Colonic mucosa (tissue), 4 donors: ENCODE measurements around the gene RNU1-2. TPM values are rescaled to one million over a fixed set of nuclear protein-coding genes. Genes with fewer than 3 reads are reported as not detected.
"Not testable (repeated sequence)": the region's sequence is repeated elsewhere in the genome, so short reads cannot be mapped to it uniquely, and the experiment has no call there.

Experiments used
- DNase-seq: peaks from one replicate; pipeline ENCODE4 v3.0.0-alpha.2; 2020
- H3K27ac ChIP-seq: fragments of 200-600 bp; one replicate; pipeline ENCODE4 v1.8.0; 2021
- H3K27me3 ChIP-seq: fragments of 200-600 bp; one replicate; pipeline ENCODE4 v1.8.0; 2021
- H3K36me3 ChIP-seq: fragments of 200-600 bp; one replicate; pipeline ENCODE4 v1.8.0; 2021
- H3K4me1 ChIP-seq: fragments of 200-600 bp; one replicate; pipeline ENCODE4 v1.8.0; 2021; ENCODE audit warnings: mild to moderate bottlenecking
- H3K4me3 ChIP-seq: fragments of 200-600 bp; one replicate; pipeline ENCODE4 v1.8.0; 2021
- H3K9ac ChIP-seq, 2 donors: one replicate each; pipeline ENCODE4 v1.7.0; 2013; ENCODE audit warnings: control low read depth in 2 of 2, low read depth in 2 of 2, low read length in 2 of 2
- H3K9me3 ChIP-seq: fragments of 200-600 bp; one replicate; pipeline ENCODE4 v1.8.0; 2021
- intact Hi-C: fragments of 100-400 bp; cut with DNase I; formaldehyde crosslinking; loops from one replicate; pipeline ENCODE4 v1.14.1; 2022
- total RNA-seq, 2 donors: library from RNA; stranded (reverse); fragmentation: NEBNext Ultra II Directional in 1 of 2; extraction: Animal tissue kit (Norgen Biotek cat#: 25700) in 1 of 2; gene quantifications; one replicate each; pipeline ENCODE4 v1.2.1, GENCODE V29; 2021
- TF ChIP-seq, protein P1 (sequence below): fragments of 200-600 bp; IDR thresholded peaks from one replicate; pipeline ENCODE4 v1.8.0; 2022; ENCODE audit warnings: antibody characterized with exemption, mild to moderate bottlenecking
- donor health status: healthy.
- donor health status: DM: no; HTN: no; CAD: no.
- donor health status: DM: no; HTN: no; CAD: no.

RNU1-2 gene
- total RNA-seq, 2 donors from 2014 or later: 1,159 to 2,517 TPM

DNA sequence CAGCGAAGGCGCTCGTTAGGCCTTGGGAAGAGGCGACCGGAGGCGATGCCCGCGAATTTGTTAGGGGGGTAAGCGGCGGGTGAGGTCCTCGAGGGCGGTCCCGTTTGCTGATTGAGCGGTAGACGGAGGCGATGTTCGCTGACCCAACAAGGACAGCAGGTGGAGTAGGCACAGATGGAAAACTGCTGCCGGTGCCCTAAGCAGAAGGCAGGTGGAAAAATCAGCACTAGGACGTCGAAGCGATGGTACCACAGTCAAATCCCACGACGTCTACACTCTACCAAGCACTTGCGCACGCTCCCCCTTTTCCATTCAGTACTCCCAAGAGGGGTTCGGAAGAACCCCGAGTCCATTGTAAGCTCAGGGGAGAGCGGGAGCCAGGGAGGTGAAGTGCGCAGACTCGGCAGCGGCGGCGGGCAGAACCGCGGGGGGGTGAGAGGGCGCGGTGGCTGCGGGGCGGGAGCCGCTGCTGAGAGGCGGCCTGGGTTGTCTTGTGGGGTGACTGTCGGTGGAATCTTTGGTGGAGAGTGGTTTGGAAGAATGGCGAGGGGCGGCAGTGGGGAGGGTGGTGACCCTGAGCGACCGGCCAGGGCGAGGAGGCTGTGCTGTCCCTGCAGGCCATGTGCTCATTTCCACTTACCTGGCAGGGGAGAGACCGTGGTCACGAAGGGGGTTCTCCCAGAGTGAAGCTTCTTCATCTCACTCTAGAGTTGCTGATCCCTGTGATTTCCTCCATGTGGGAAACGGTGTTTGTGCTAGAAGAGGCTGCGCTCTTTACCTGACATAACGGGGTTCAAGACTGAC is 22.5 kb upstream of the RNU1-2 start:
- H3K36me3 ChIP-seq, intact Hi-C loops, H3K27ac ChIP-seq, H3K4me3 ChIP-seq, H3K4me1 ChIP-seq, H3K9me3 ChIP-seq, H3K9ac ChIP-seq, H3K27me3 ChIP-seq: not testable (repeated sequence)
- DNase-seq: peak; percentile 87

DNA sequence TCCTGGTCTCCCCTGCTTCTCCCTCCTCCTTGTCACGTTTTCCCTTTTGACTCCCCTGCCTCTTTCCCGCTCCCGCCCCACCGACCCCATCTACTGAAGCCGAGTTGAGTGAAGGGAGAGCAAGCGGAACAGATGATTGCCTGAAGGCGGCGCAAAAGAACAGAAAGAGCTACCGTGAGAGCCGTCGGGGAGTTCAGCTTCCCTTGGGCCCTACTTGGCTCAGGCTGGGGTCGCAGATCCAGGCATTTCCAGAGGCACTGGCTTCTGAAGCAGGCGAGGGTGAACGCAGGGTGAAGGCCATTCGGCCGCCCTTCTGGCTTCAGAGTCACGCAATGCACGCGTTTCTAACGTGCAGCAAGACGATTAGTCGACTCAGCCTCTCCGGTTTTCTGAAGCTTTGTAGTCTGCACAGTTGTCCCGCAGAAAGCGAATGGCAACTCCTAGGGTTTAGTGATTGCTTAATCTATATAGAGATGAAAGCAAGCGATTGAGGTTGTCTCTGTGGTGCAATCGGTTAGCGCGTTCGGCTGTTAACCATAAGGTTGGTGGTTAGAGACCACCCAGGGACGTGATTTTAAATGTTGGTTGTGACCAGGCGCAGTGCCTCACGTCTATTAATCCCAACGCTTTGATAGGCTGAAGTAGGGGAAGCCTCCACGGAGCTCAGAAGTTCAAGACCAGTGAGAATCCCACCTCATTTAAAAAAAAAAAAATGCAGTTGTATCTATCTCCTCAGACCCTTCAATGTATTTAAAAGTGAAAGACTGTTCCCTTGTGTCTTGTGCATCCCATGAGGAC is 20.6 kb upstream of the RNU1-2 start:
- H3K4me1 ChIP-seq, H3K36me3 ChIP-seq, H3K9ac ChIP-seq, H3K27me3 ChIP-seq, intact Hi-C loops, DNase-seq, H3K9me3 ChIP-seq, H3K4me3 ChIP-seq, H3K27ac ChIP-seq: not testable (repeated sequence)

DNA sequence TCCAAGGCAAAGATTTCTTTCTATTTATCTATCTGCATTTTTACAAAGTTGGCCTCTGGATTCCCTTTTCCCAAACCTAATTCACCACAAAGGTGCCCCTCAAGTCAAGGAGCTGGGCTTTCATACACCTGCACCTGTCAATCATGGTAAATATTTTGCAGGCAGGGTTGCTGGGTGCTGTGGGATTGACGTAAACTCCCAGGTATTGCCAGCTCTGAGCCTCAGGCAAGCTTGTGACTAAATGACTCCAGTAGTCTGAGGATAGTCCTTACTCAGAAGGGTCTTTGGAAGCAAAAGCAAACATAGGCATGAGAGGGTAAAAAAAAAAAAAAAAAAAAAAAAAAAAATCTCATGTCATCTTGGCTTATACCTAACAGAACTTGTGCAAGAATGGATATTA is 14.0 kb upstream of the RNU1-2 start:
- DNase-seq, H3K9me3 ChIP-seq, H3K27ac ChIP-seq, H3K9ac ChIP-seq, intact Hi-C loops, H3K4me1 ChIP-seq, H3K27me3 ChIP-seq, H3K36me3 ChIP-seq, H3K4me3 ChIP-seq: not testable (repeated sequence)

DNA sequence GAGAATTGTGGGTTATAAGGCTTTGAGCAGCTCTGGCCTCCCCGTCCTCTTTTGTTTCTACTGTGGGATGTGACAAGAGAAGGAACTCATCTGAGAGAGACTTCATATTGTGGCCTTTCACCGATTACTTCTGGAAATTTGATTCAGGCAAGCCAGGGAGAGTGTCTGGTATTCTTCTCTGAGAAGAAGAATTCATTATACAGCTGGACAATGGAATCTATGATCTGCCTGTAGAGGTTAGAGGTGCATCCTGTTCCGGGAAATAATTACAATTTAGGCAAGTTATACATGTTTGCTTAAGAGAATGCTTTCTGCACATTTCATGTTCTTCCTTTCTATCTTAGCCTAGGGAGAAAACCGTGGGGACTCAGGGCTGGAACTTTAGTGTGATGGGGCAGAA is 12.8 kb upstream of the RNU1-2 start:
- no peak overlapping the region for H3K27ac ChIP-seq
- H3K9me3 ChIP-seq: no peaks in the 10 kb centered on the region
- TF ChIP-seq, protein P1, sequence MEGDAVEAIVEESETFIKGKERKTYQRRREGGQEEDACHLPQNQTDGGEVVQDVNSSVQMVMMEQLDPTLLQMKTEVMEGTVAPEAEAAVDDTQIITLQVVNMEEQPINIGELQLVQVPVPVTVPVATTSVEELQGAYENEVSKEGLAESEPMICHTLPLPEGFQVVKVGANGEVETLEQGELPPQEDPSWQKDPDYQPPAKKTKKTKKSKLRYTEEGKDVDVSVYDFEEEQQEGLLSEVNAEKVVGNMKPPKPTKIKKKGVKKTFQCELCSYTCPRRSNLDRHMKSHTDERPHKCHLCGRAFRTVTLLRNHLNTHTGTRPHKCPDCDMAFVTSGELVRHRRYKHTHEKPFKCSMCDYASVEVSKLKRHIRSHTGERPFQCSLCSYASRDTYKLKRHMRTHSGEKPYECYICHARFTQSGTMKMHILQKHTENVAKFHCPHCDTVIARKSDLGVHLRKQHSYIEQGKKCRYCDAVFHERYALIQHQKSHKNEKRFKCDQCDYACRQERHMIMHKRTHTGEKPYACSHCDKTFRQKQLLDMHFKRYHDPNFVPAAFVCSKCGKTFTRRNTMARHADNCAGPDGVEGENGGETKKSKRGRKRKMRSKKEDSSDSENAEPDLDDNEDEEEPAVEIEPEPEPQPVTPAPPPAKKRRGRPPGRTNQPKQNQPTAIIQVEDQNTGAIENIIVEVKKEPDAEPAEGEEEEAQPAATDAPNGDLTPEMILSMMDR: no peak
- H3K9ac ChIP-seq: no peak overlapping the region
- H3K36me3 ChIP-seq: no peaks in the 10 kb centered on the region
- DNase-seq: no peak
- H3K4me3 ChIP-seq: no peak overlapping the region
- no peaks in the 10 kb centered on the region for H3K27me3 ChIP-seq
- H3K4me1 ChIP-seq: no peaks in the 10 kb centered on the region
- intact Hi-C loops: no loop called here

DNA sequence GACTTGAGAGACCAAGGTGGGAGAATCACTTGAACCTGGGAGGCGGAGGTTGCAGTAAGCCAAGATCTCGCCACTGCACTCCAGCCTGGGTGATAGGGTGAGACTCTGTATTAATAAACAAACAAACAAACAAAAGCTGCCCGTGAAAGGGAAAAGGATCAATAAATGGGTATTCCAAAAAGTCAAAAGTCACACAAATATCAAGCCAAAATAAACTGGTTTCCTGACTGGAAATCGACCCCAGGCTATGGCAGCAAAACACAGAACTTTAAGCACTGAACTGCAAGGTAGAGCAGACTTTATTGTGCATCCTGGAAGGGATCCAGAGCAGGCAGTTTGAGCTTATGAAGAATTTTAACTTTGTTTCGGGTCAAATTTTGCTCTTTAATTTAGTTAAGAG is 11.3 kb upstream of the RNU1-2 start:
- H3K9ac ChIP-seq, H3K4me3 ChIP-seq, H3K9me3 ChIP-seq, intact Hi-C loops, H3K27me3 ChIP-seq, H3K4me1 ChIP-seq, H3K36me3 ChIP-seq, DNase-seq, H3K27ac ChIP-seq: not testable (repeated sequence)

DNA sequence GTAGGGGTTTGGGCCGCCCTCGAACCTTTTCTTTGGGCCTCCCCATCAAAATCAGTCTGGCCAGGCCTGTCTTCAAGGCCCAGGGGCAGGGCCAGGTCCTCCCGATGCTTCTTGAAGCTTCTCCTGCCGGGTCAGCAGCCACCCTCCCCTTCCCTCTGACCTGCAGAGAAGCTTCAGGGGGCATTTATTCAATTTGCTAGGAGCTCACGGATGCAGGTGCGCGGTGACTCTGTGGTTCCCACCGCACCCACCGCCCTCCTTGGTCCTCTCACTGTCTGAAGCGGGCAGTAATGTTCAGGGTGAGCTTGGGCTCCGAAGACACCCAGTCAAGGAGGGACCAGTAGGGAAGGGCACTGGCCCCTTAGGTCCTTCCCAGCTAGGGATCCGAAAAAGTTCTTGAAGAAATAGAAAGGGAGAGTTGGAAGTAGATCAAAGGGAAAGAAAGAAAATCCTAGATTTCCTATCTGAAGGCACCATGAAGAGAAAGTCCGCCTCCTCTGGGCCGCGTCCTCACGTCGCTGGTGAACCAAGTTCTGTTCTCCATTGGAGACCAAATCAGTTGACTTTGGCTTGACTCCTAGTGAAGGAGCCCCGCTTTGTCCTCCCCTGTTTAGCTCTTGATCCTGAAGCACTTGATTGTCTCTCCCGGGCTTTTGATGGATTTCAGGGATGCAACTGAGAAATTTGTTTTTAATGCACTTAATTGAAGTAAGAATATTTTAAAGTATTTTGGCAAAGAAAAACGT is 8.7 kb upstream of the RNU1-2 start:
- Histone ChIP-seq H3K4me3 (no peak overlapping the region), H3K9ac (no peak overlapping the region), H3K27ac (no peak overlapping the region), H3K27me3 (no peaks in the 10 kb centered on the region), H3K9me3 (no peaks in the 10 kb centered on the region), H3K36me3 (no peaks in the 10 kb centered on the region), H3K4me1 (no peaks in the 10 kb centered on the region)
- no peak for DNase-seq
- TF ChIP-seq, protein P1: no peak
- intact Hi-C loops: no loop called here
